PC-9 (cell line): Measurements from ENCODE around the gene KRT36. TPM values are rescaled to one million over a fixed set of nuclear protein-coding genes. Genes with fewer than 3 reads are reported as not detected.
A peak's percentile ranks its signal among the peaks of the same experiment; 100 is the strongest.

Experiments
- BruUV-seq: library from RNA; stranded (reverse); fragments of 400-500 nt; replicated peaks from 2 replicates; lab custom pipeline; 2021; lab: Mats Ljungman, UMichigan
- CTCF ChIA-PET: fragments of 300-600 bp; sonication (Branson Sonifier 250); formaldehyde crosslinking; loops from one replicate; lab custom pipeline; 2022; ENCODE audit warnings: antibody characterized with exemption; lab: Charles Lee
- POLR2A ChIA-PET: fragments of 300-600 bp; sonication (Branson Sonifier 250); formaldehyde crosslinking; loops from one replicate; lab custom pipeline; 2022; ENCODE audit warnings: antibody characterized with exemption; ENCODE audit not compliant: unreplicated experiment; lab: Charles Lee
- DNase-seq, 2 experiments: peaks; one replicate each; pipeline versions ENCODE4 v3.0.0 to v3.0.0-alpha.2; 2015 to 2022; ENCODE audit warnings: mixed read lengths in 1 of 2
- H2AFZ ChIP-seq: fragments of 200-600 bp; sonication (generic); 2 replicates; pipeline ENCODE4 v1.8.1; 2017; ENCODE audit warnings: antibody characterized with exemption
- H3F3A ChIP-seq: fragments of 200-600 bp; sonication (generic); 2 replicates; pipeline ENCODE4 v1.8.1; 2017; ENCODE audit warnings: antibody characterized with exemption, mild to moderate bottlenecking, low read depth; ENCODE audit not compliant: insufficient read depth
- H3K27ac ChIP-seq: fragments of 200-600 bp; sonication (generic); 2 replicates; pipeline ENCODE4 v1.6.1; 2016; ENCODE audit warnings: mixed run types
- H3K27me3 ChIP-seq: fragments of 200-600 bp; sonication (generic); 2 replicates; pipeline ENCODE4 v1.6.1; 2016; ENCODE audit warnings: low read depth, mixed run types; ENCODE audit not compliant: insufficient read depth
- H3K36me3 ChIP-seq: fragments of 200-600 bp; sonication (generic); 2 replicates; pipeline ENCODE4 v1.6.1; 2016; ENCODE audit warnings: low read depth, mixed run types
- H3K4me1 ChIP-seq: fragments of 200-600 bp; sonication (generic); replicated peaks from 2 replicates; pipeline ENCODE4 v1.6.1; 2016; ENCODE audit warnings: mixed run types; ENCODE audit not compliant: insufficient read depth
- H3K4me2 ChIP-seq: fragments of 200-600 bp; sonication (generic); 2 replicates; pipeline ENCODE4 v1.6.1; 2017; ENCODE audit warnings: mixed run types
- H3K4me3 ChIP-seq: fragments of 200-600 bp; sonication (generic); 2 replicates; pipeline ENCODE4 v1.6.1; 2016; ENCODE audit warnings: mixed run types
- H3K79me2 ChIP-seq: fragments of 200-600 bp; sonication (generic); 2 replicates; pipeline ENCODE4 v1.6.1; 2017; ENCODE audit warnings: low read depth, mixed run types
- H3K9me2 ChIP-seq: fragments of 200-600 bp; sonication (generic); 2 replicates; pipeline ENCODE4 v1.8.1; 2017; ENCODE audit warnings: mild to moderate bottlenecking; ENCODE audit not compliant: insufficient read depth
- H3K9me3 ChIP-seq: fragments of 200-600 bp; sonication (generic); 2 replicates; pipeline ENCODE4 v1.8.1; 2016; ENCODE audit warnings: low read depth; ENCODE audit not compliant: insufficient read depth
- H4K20me1 ChIP-seq: fragments of 200-600 bp; sonication (generic); 2 replicates; pipeline ENCODE4 v1.8.1; 2017; ENCODE audit not compliant: insufficient read depth
- EZH2 ChIP-seq: fragments of 200-600 bp; sonication (generic); IDR thresholded peaks from 2 replicates; pipeline ENCODE4 v1.8.0; 2017; ENCODE audit warnings: antibody characterized with exemption, low read depth
- intact Hi-C: fragments of 100-400 bp; cut with micrococcal nuclease; formaldehyde crosslinking; loops from one replicate; pipeline ENCODE4 v1.10.0; 2022; ENCODE audit not compliant: unreplicated experiment
- total RNA-seq: library from RNA; stranded (reverse); gene quantifications from 2 replicates; pipeline ENCODE4 v1.2.3, GENCODE V29; 2021
- TF ChIP-seq, protein P1 (sequence below): fragments of 200-600 bp; sonication (generic); conservative IDR thresholded peaks from 2 replicates; pipeline ENCODE4 v1.6.1; 2017; ENCODE audit warnings: mixed run types, antibody characterized with exemption, mild to moderate bottlenecking, moderate library complexity

Gene KRT36
- total RNA-seq, 1 experiment from 2014 or later, result not detected

GRCh38 chr17:41529491-41529915, 39.8 kb upstream of the KRT36 start:
- H3K4me3 ChIP-seq, result peak overlapping the region; percentile 93
- peak overlapping the region; percentile 98 for H3K4me2 ChIP-seq
- TF ChIP-seq, protein P1, sequence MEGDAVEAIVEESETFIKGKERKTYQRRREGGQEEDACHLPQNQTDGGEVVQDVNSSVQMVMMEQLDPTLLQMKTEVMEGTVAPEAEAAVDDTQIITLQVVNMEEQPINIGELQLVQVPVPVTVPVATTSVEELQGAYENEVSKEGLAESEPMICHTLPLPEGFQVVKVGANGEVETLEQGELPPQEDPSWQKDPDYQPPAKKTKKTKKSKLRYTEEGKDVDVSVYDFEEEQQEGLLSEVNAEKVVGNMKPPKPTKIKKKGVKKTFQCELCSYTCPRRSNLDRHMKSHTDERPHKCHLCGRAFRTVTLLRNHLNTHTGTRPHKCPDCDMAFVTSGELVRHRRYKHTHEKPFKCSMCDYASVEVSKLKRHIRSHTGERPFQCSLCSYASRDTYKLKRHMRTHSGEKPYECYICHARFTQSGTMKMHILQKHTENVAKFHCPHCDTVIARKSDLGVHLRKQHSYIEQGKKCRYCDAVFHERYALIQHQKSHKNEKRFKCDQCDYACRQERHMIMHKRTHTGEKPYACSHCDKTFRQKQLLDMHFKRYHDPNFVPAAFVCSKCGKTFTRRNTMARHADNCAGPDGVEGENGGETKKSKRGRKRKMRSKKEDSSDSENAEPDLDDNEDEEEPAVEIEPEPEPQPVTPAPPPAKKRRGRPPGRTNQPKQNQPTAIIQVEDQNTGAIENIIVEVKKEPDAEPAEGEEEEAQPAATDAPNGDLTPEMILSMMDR, result no peak
- no peak for TF ChIP-seq EZH2
- H3K79me2 ChIP-seq, result peaks cover 43% of the 10 kb centered on the region
- H2AFZ ChIP-seq, result no peak overlapping the region
- H3K9me3 ChIP-seq, result no peaks in the 10 kb centered on the region
- no TSS peak for BruUV-seq
- peaks cover 14% of the 10 kb centered on the region for H4K20me1 ChIP-seq
- DNase-seq, result peak in 1 of 2 experiments; percentile 59
- ChIA-PET CTCF (interaction anchor here (1.2 to 3.3 kb wide), 3 partner anchors 19 to 133 kb away, joined by 4 to 27 read pairs (median 4); no protein-coding TSS in a partner anchor), POLR2A (interaction anchor here (0.6 to 3.5 kb wide), 13 partner anchors 9 to 711 kb away, joined by 3 to 78 read pairs (median 5); partner anchors contain the start of gene KRT13)
- peak overlapping the region; percentile 95 for H3K27ac ChIP-seq
- H3F3A ChIP-seq, result peaks cover 71% of the 10 kb centered on the region
- H3K27me3 ChIP-seq, result no peaks in the 10 kb centered on the region
- H3K36me3 ChIP-seq, result peaks cover 24% of the 10 kb centered on the region
- peaks cover 64% of the 10 kb centered on the region for H3K4me1 ChIP-seq
- H3K9me2 ChIP-seq, result no peaks in the 10 kb centered on the region
- intact Hi-C loops, result loop anchor here (2.0 to 10.0 kb wide), 2 partner anchors 125 to 205 kb away; no protein-coding TSS in a partner anchor

- Histone ChIP-seq H3K9me2 (no peaks in the 10 kb centered on the region), H3K27me3 (no peaks in the 10 kb centered on the region), H2AFZ (no peak overlapping the region), H3K4me3 (peak overlapping the region; percentile 93), H3K9me3 (no peaks in the 10 kb centered on the region), H3F3A (peaks cover 76% of the 10 kb centered on the region), H3K27ac (peak overlapping the region; percentile 95), H3K4me1 (peaks cover 64% of the 10 kb centered on the region), H3K4me2 (peak overlapping the region; percentile 98), H3K79me2 (peaks cover 48% of the 10 kb centered on the region), H3K36me3 (peaks cover 29% of the 10 kb centered on the region), H4K20me1 (peaks cover 14% of the 10 kb centered on the region)
- BruUV-seq, result no TSS peak
- intact Hi-C loops, result loop anchor here (1.0 to 10.0 kb wide), 3 partner anchors 7 to 204 kb away; no protein-coding TSS in a partner anchor
- TF ChIP-seq EZH2, result no peak
- TF ChIP-seq, protein P1, result no peak
- ChIA-PET POLR2A (interaction anchor here (0.5 to 3.5 kb wide), 13 partner anchors 9 to 710 kb away, joined by 3 to 78 read pairs (median 8); partner anchors contain the start of genes EIF1 and KRT13), CTCF (interaction anchor here (1.2 to 3.3 kb wide), 2 partner anchors 20 to 34 kb away, joined by 4 to 27 read pairs; no protein-coding TSS in a partner anchor)
- peak; percentile 57 to 63 for DNase-seq
These were observed 39.2 kb upstream of the KRT36 start for GRCh38 chr17:41528959-41529353.

DNA sequence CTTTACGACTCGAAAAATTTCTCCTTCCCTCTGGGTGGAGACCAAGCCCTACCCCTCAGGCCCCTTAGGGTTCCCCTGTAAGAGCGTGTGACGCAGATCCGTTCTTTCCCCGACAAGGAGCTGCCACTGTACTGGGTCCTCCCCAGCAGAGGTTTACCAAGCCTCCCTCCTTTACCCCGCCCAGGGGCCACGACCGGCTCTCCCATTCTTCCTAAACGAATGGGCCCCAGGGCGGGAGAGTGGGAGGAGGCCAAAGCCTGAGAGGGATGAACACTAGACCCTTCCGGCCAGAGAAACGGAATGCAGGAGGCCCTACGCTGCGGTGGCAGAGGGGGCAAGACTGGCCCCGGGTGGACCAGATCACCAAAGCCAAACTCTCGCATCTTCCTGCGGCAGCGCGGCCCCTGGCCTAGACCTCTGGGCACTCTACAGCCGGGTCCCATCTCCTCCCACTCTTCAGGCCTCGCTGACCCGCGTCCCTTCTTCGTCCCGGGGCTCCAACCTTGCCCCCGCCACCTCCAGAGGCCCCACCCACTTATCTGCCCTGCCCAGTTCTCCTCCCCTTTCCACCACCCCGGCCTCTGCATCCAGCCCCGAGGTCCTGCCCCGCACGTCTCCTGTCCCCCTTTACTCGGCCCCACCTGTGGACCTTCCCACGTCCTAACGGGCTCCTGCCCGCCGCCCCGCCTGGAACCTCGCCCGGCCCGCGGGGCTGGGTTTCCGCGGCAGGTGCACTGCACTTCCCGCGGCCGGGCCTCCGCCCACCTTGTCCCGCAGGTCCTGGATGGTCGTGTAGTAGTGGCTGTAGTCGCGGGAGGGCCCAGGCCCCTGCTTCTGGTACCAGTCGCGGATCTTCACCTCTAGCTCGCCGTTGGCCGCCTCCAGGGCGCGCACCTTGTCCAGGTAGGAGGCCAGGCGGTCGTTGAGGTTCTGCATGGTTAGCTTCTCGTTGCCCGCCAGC, 37.6 kb upstream of the KRT36 start:
- intact Hi-C loops, result loop anchor here (1.0 to 10.0 kb wide), 3 partner anchors 9 to 203 kb away; no protein-coding TSS in a partner anchor
- H3K79me2 ChIP-seq, result peaks cover 58% of the 10 kb centered on the region
- peak overlapping the region; percentile 98 for H3K4me2 ChIP-seq
- H3K27ac ChIP-seq, result peak overlapping the region; percentile 95
- H3K4me1 ChIP-seq, result peaks cover 65% of the 10 kb centered on the region
- DNase-seq, result peak in 1 of 2 experiments; percentile 69
- H4K20me1 ChIP-seq, result peaks cover 19% of the 10 kb centered on the region
- H3K9me2 ChIP-seq, result no peaks in the 10 kb centered on the region
- no peaks in the 10 kb centered on the region for H3K9me3 ChIP-seq
- no peak overlapping the region for H2AFZ ChIP-seq
- CTCF ChIA-PET, result interaction anchor here (0.5 to 3.3 kb wide), 3 partner anchors 21 to 136 kb away, joined by 3 to 27 read pairs (median 4); no protein-coding TSS in a partner anchor
- POLR2A ChIA-PET, result interaction anchor here (0.6 to 3.5 kb wide), 8 partner anchors 9 to 1388 kb away, joined by 3 to 78 read pairs (median 9); partner anchors contain the start of genes EIF1, KRT13 and KRT15
- H3F3A ChIP-seq, result peaks cover 93% of the 10 kb centered on the region
- H3K36me3 ChIP-seq, result peaks cover 38% of the 10 kb centered on the region
- TSS peak; percentile 52 for BruUV-seq
- TF ChIP-seq, protein P1, result no peak
- no peak for TF ChIP-seq EZH2
- peak overlapping the region; percentile 93 for H3K4me3 ChIP-seq
- no peaks in the 10 kb centered on the region for H3K27me3 ChIP-seq
